ENCODE results near the gene RAMACL.
"Not testable (repeated sequence)": the region's sequence is repeated elsewhere in the genome, so short reads cannot be mapped to it uniquely, and the experiment has no call there.

- TF ChIP-seq CTCF (IDR thresholded peaks at IDR 0.05); REST (IDR thresholded peaks at IDR 0.05; ENCODE audit: insufficient read depth in 1 of 2, low read depth in 2 of 2, low read length in 1 of 2); POLR2AphosphoS5 (IDR thresholded peaks at IDR 0.05; ENCODE audit: low read depth, low read length); SIN3A (IDR thresholded peaks at IDR 0.05; ENCODE audit: borderline replicate concordance, insufficient read depth, low read depth, low read length); TCF7L2 (IDR thresholded peaks at IDR 0.05; ENCODE audit: low read depth, low read length): not testable (repeated sequence)
Observed at GRCh38 chr6:166581801-166582200, 4.7 kb downstream of the RAMACL start.
